K562 (cell line): ENCODE measurements around the gene ENKUR. TPM values are rescaled to one million over a fixed set of nuclear protein-coding genes. Genes with fewer than 3 reads are reported as not detected.

Experiments
- ATAC-seq: fragments of 200-7000 bp; cut with Tn5 transposase; 3 replicates; pipeline ENCODE4 v1.9.1; 2020; ENCODE audit warnings: moderate library complexity
- BruUV-seq: library from RNA; stranded (reverse); fragments of 400-500 nt; replicated peaks from 2 replicates; lab custom pipeline; 2021; lab: Mats Ljungman, UMichigan
- CTCF ChIA-PET: fragments of 300-600 bp; formaldehyde crosslinking; extraction: SDS; loops from one replicate; lab custom pipeline; 2021; ENCODE audit warnings: low intra/inter-chr PET ratio; lab: Yijun Ruan, JAX
- POLR2A ChIA-PET: fragments of 300-600, 350-650 bp; sonication (Branson Sonifier 250); formaldehyde crosslinking; extraction: SDS; loops from one replicate; lab custom pipeline; 2021; ENCODE audit warnings: antibody characterized with exemption, inconsistent platforms; lab: Yijun Ruan, JAX
- DNase-seq, 4 experiments: peaks; one replicate each; pipeline versions ENCODE4 v3.0.0 to v3.0.0-alpha.2; 2011 to 2018; ENCODE audit warnings: low spot score in 3 of 4, mixed read lengths in 3 of 4; ENCODE audit errors: extremely low read depth in 1 of 4
- FAIRE-seq: peaks from 2 replicates; lab custom pipeline; 2011; peaks lifted over from hg19 to GRCh38; lab: Jason Lieb, UNC
- H2AFZ ChIP-seq: 2 replicates; pipeline ENCODE4 v1.6.0; 2011; ENCODE audit warnings: low read depth, low read length, control low read depth, inconsistent platforms
- H3K27ac ChIP-seq: fragments of 200-600 bp; 3 replicates; pipeline ENCODE4 v1.8.0; 2011; ENCODE audit warnings: low read depth, mild to moderate bottlenecking, control low read depth, inconsistent platforms, low read length, moderate library complexity, mixed read lengths; ENCODE audit errors: extremely low read depth
- H3K27me3 ChIP-seq, 2 experiments: fragments of 300-600 bp in 1 of 2; 2 replicates in 1 of 2; 3 replicates in 1 of 2; pipeline versions ENCODE4 v1.6.0 to v1.8.0; 2011; ENCODE audit warnings: inconsistent platforms in 2 of 2, low read length in 2 of 2, mild to moderate bottlenecking in 1 of 2, mixed read lengths in 1 of 2, moderate library complexity in 1 of 2; ENCODE audit not compliant: control insufficient read depth in 2 of 2, insufficient read depth in 2 of 2
- H3K36me3 ChIP-seq: fragments of 300-600 bp; 3 replicates; pipeline ENCODE4 v1.8.0; 2011; ENCODE audit warnings: mild to moderate bottlenecking, low read length, inconsistent platforms; ENCODE audit not compliant: control insufficient read depth, insufficient read depth
- H3K4me1 ChIP-seq, 2 experiments: fragments of 200-600 bp in 1 of 2; replicated peaks in 1 of 2; 2 replicates in 1 of 2; 3 replicates in 1 of 2; pipeline versions ENCODE4 v1.5.1 to v1.8.0; 2011; ENCODE audit warnings: inconsistent platforms in 2 of 2, low read length in 2 of 2, mild to moderate bottlenecking in 1 of 2, mixed read lengths in 1 of 2, moderate library complexity in 1 of 2; ENCODE audit not compliant: control insufficient read depth in 2 of 2, insufficient read depth in 2 of 2
- H3K4me2 ChIP-seq: 2 replicates; pipeline ENCODE4 v1.6.1; 2011; ENCODE audit warnings: low read length, control low read depth, inconsistent platforms, mixed read lengths; ENCODE audit not compliant: insufficient read depth
- H3K4me3 ChIP-seq: fragments of 200-600 bp; sonication (generic), shearing (Covaris generic); 2 replicates; pipeline ENCODE4 v1.5.1; 2016; ENCODE audit warnings: control low read depth, inconsistent platforms
- H3K79me2 ChIP-seq: fragments of 200-600 bp; 3 replicates; pipeline ENCODE4 v1.8.0; 2011; ENCODE audit warnings: low read length, inconsistent platforms; ENCODE audit not compliant: control insufficient read depth, insufficient read depth
- H3K9ac ChIP-seq, 2 experiments: 2 replicates each; pipeline versions ENCODE4 v1.6.0 to v1.6.1; 2011; ENCODE audit warnings: low read depth in 2 of 2, low read length in 2 of 2, control low read depth in 1 of 2, inconsistent platforms in 1 of 2, mild to moderate bottlenecking in 1 of 2, mixed read lengths in 1 of 2; ENCODE audit not compliant: insufficient read depth in 1 of 2
- H3K9me1 ChIP-seq: one replicate; pipeline ENCODE4 v1.6.0; 2011; ENCODE audit warnings: inconsistent platforms, mild to moderate bottlenecking, low read length, moderate library complexity; ENCODE audit not compliant: control insufficient read depth, insufficient read depth
- H3K9me3 ChIP-seq: replicated peaks from 2 replicates; pipeline ENCODE4 v1.5.1; 2011; ENCODE audit warnings: low read depth, low read length, inconsistent platforms; ENCODE audit not compliant: control insufficient read depth, insufficient read depth
- H4K20me1 ChIP-seq: replicated peaks from 2 replicates; pipeline ENCODE4 v1.6.1; 2011; ENCODE audit warnings: low read length, inconsistent platforms, mixed read lengths; ENCODE audit not compliant: control insufficient read depth, insufficient read depth
- BCOR ChIP-seq: fragments of 450-650 bp; IDR thresholded peaks from 2 replicates; pipeline ENCODE4 v1.6.1; 2016
- GTF2F1 ChIP-seq: IDR thresholded peaks from 2 replicates; pipeline ENCODE4 v1.6.1; 2011; ENCODE audit warnings: low read depth, low read length, improper control_type of control experiment
- HMBOX1 ChIP-seq: sonication (generic); IDR thresholded peaks from 2 replicates; pipeline ENCODE4 v1.6.1; 2016
- SPI1 ChIP-seq: IDR thresholded peaks from 2 replicates; pipeline ENCODE4 v1.6.1; 2011; ENCODE audit warnings: low read depth, low read length, control low read depth, borderline replicate concordance
- TAF7 ChIP-seq: fragments of 450-650 bp; IDR thresholded peaks from 2 replicates; pipeline ENCODE4 v1.6.1; 2016; ENCODE audit warnings: missing genetic modification characterization, missing compliant biosample characterization
- TRIM24 ChIP-seq, 2 experiments: fragments of 450-650 bp; IDR thresholded peaks; 2 replicates each; pipeline ENCODE4 v1.6.1; 2016
- WGBS: fragments of 100-300 bp; shearing (Covaris generic); methylation state at CpG from one replicate; pipeline ENCODE4 v1.1.6; 2016; ENCODE audit warnings: low coverage, mixed read lengths; ENCODE audit not compliant: insufficient coverage; ENCODE audit errors: missing lambda C conversion rate; 5-methylcytosine and 5-hydroxymethylcytosine counted together
- in situ Hi-C: fragments of 300-500 bp; cut with MboI; formaldehyde crosslinking; loops from 4 replicates; pipeline ENCODE4 v1.15.0; 2018; ENCODE audit warnings: inconsistent platforms, mixed read lengths
- intact Hi-C: fragments of 100-400 bp; cut with micrococcal nuclease; formaldehyde crosslinking; loops from 2 replicates; pipeline ENCODE4 v1.14.2; 2022
- polyA plus RNA-seq, 8 experiments: library from polyadenylated mRNA; depleted of rRNA in 4 of 8; stranded (reverse) in 5 of 8; unstranded in 3 of 8; fragments of >200 nt; fragmentation: Nextera tagmentation in 2 of 8; fragmentation: Illumina TruSeq in 1 of 8; extraction: Ambion mirVana in 2 of 8; extraction: Trizol in 1 of 8; gene quantifications; 2 replicates each; pipeline versions ENCODE4 v1.2.1 to v1.2.3, GENCODE V29; 2011 to 2014; ENCODE audit warnings: inconsistent platforms in 1 of 8, missing spikeins in 1 of 8
- total RNA-seq, 7 experiments: library from RNA; depleted of rRNA in 6 of 7; stranded (reverse); fragments of >200 nt in 6 of 7; fragmentation: Illumina TruSeq in 2 of 7; extraction: Trizol in 2 of 7; gene quantifications; 2 replicates each; pipeline versions ENCODE4 v1.2.1 to v1.2.3, GENCODE V29; 2011 to 2021; ENCODE audit warnings: low replicate concordance in 1 of 7
- TF ChIP-seq, protein P1 (sequence below), 2 experiments: fragments of 450-650 bp; formaldehyde crosslinking in 1 of 2; IDR thresholded peaks; 2 replicates each; pipeline versions ENCODE4 v1.4.0 to v1.6.1; 2014 to 2020; ENCODE audit warnings: mild to moderate bottlenecking in 2 of 2, borderline replicate concordance in 1 of 2, low read depth in 1 of 2
- TF ChIP-seq, protein P2 (sequence below): sonication (generic); formaldehyde crosslinking; IDR thresholded peaks from 2 replicates; pipeline ENCODE4 v1.8.0; 2022; ENCODE audit warnings: missing genetic modification reagents, mild to moderate bottlenecking, moderate library complexity, borderline replicate concordance

The ENKUR gene
- total and polyA plus RNA-seq, 9 of the 15 experiments (the other 6 are each of a cell fraction or from before 2014, with no cell fraction given), result 0.06 to 0.46 (median 0.20) TPM

DNA sequence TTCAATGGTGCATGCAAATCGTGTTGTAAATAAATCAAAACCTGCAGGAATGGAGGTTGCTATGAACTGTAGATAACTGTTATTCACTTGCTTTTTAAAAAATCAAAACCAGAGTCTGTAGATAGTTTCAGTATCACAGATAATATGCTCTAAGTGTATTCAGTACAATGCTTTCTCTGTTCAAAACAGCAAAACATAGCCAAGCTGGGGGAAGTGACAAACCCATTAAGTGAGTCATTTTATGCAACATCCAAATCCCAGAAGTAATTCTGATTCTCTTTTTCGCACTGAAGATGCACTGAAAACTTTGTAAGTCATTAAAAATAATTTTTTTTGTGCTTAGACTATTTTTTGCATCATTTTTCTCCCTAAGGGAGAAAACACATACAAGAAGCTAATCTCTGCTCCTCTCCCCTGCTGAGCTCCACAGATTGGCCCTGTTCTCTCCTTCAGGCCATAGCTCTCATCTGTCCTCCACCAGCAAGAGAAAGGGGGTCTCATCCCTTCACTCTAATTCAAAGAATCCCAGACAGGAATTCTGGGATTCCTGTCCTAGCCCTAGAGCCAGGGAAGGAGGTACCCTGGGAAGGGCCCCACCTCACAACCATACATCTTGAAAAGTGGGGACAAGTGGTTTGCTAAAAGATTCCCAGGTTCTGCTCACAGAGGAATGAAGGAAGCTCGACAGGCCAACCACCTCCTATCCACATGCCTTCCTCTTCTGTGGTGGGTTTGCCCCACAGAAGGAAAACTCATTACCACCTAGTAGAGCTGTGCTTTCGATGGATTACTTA is 68.5 kb downstream of the ENKUR start (continued):
- TF ChIP-seq TAF7, result no peak

DNA sequence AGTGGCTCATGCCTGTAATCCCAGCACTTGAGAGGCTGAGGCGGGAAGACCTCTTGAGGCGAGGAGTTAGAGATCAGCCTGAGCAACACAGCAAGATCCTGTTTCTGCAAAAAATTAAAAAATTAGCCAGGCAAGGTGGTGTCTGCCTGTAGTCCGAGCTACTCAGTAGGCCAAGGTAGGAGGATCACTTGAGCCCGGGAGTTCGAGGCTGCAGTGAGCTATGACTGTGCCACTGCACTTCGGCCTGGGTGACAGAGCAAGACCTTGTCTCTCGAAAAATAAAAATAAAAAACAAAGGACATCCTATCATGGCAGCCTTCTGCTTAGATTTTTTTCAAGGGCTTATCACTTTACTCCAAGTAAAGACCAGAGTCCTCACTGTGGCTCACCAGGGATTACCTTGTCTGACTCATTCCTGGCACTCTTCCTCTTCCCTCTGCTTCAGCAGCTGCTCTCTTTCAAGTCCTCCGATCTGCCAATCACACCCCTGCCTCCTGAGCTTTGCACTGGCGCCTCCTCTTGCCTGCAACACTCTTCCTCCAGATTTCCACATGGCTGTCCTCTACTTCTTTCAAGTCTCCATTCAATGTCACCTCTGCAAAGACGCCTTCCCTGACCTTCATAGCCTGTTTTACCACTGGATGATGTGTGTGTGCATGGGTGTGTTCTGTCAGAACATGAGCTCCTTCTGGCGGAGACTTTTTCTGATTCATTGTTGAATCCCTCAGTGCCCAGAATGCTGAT is 71.3 kb downstream of the ENKUR start:
- Histone ChIP-seq H3K9me1 (no peaks in the 10 kb centered on the region), H3K4me1 (peaks cover 11 to 15% of the 10 kb centered on the region in 2 experiments; a peak in 4 of 5 replicates), H3K79me2 (no peaks in the 10 kb centered on the region), H3K27ac (peak overlapping the region; percentile 44; the same call in 1 of the 3 replicates), H3K9ac (peak overlapping the region in 1 of 2 experiments; percentile 65; a peak in 1 of 4 replicates), H2AFZ (peak overlapping the region; percentile 20), H3K27me3 (no peaks in the 10 kb centered on the region), H3K4me2 (peak overlapping the region; percentile 15), H3K36me3 (no peaks in the 10 kb centered on the region), H3K9me3 (no peaks in the 10 kb centered on the region), H4K20me1 (no peaks in the 10 kb centered on the region), H3K4me3 (no peak overlapping the region)
- intact Hi-C loops, result no loop called here
- 23% methylated on average over 11 of the region's 11 CpGs for WGBS
- CTCF ChIA-PET, result no interaction called here
- in situ Hi-C loops, result no loop called here
- no TSS peak for BruUV-seq
- ATAC-seq (peak; percentile 85), DNase-seq (peak; percentile 73 to 87 (median 80)), FAIRE-seq (peak; percentile 82)
- POLR2A ChIA-PET, result interaction anchor here (1.1 to 1.3 kb wide), 3 partner anchors 8 to 15 kb away, joined by 3 to 7 read pairs (median 4); no protein-coding TSS in a partner anchor
- TF ChIP-seq, protein P1, sequence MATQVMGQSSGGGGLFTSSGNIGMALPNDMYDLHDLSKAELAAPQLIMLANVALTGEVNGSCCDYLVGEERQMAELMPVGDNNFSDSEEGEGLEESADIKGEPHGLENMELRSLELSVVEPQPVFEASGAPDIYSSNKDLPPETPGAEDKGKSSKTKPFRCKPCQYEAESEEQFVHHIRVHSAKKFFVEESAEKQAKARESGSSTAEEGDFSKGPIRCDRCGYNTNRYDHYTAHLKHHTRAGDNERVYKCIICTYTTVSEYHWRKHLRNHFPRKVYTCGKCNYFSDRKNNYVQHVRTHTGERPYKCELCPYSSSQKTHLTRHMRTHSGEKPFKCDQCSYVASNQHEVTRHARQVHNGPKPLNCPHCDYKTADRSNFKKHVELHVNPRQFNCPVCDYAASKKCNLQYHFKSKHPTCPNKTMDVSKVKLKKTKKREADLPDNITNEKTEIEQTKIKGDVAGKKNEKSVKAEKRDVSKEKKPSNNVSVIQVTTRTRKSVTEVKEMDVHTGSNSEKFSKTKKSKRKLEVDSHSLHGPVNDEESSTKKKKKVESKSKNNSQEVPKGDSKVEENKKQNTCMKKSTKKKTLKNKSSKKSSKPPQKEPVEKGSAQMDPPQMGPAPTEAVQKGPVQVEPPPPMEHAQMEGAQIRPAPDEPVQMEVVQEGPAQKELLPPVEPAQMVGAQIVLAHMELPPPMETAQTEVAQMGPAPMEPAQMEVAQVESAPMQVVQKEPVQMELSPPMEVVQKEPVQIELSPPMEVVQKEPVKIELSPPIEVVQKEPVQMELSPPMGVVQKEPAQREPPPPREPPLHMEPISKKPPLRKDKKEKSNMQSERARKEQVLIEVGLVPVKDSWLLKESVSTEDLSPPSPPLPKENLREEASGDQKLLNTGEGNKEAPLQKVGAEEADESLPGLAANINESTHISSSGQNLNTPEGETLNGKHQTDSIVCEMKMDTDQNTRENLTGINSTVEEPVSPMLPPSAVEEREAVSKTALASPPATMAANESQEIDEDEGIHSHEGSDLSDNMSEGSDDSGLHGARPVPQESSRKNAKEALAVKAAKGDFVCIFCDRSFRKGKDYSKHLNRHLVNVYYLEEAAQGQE (IDR thresholded peaks at IDR 0.05; ENCODE audit: borderline replicate concordance), result peak; percentile 58
- TF ChIP-seq, protein P1 (CRISPR knock-in tag; IDR thresholded peaks at IDR 0.05; ENCODE audit: low read depth), result no peak
- TF ChIP-seq GTF2F1 (no peak), HMBOX1 (peak; percentile 90), TRIM24 (IDR thresholded peaks at IDR 0.05) (peak; percentile 79 to 83), BCOR (no peak), SPI1 (peak; percentile 56)
- TF ChIP-seq, protein P2, sequence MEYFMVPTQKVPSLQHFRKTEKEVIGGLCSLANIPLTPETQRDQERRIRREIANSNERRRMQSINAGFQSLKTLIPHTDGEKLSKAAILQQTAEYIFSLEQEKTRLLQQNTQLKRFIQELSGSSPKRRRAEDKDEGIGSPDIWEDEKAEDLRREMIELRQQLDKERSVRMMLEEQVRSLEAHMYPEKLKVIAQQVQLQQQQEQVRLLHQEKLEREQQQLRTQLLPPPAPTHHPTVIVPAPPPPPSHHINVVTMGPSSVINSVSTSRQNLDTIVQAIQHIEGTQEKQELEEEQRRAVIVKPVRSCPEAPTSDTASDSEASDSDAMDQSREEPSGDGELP (CRISPR knock-in tag), result peak; percentile 60; the same call in 1 of the 2 replicates
